Lower lobe of right lung (tissue), 2 donors: ENCODE measurements around the gene DYNC1H1. TPM values are rescaled to one million over a fixed set of nuclear protein-coding genes. Genes with fewer than 3 reads are reported as not detected.

Source experiments
- ATAC-seq, 2 donors: fragments of 200-7000 bp; cut with Tn5 transposase; one replicate each; pipeline ENCODE4 v1.9.1; 2020 to 2022; ENCODE audit warnings: mild to moderate bottlenecking in 2 of 2, moderate library complexity in 2 of 2
- DNase-seq: peaks from one replicate; pipeline ENCODE4 v3.0.0-alpha.2; 2020
- H3K27ac ChIP-seq: fragments of 200-600 bp; one replicate; pipeline ENCODE4 v1.8.0; 2022
- H3K27me3 ChIP-seq: fragments of 200-600 bp; one replicate; pipeline ENCODE4 v1.8.0; 2022; ENCODE audit warnings: low read depth
- H3K36me3 ChIP-seq: fragments of 200-600 bp; one replicate; pipeline ENCODE4 v1.8.0; 2022; ENCODE audit warnings: mild to moderate bottlenecking
- H3K4me1 ChIP-seq: fragments of 200-600 bp; one replicate; pipeline ENCODE4 v1.8.0; 2022
- H3K4me3 ChIP-seq: fragments of 200-600 bp; one replicate; pipeline ENCODE4 v1.8.0; 2022; ENCODE audit warnings: mild to moderate bottlenecking
- H3K9me3 ChIP-seq: fragments of 200-600 bp; one replicate; pipeline ENCODE4 v1.8.0; 2022
- CTCF ChIP-seq: fragments of 200-600 bp; IDR thresholded peaks from one replicate; pipeline ENCODE4 v1.8.0; 2022; ENCODE audit warnings: antibody characterized with exemption, mild to moderate bottlenecking
- intact Hi-C: fragments of 100-400 bp; cut with DNase I; formaldehyde crosslinking; loops from one replicate; pipeline ENCODE4 v1.11.0; 2022
- total RNA-seq: library from RNA; stranded (reverse); fragmentation: NEBNext Ultra II Directional; extraction: Animal tissue kit (Norgen Biotek cat#: 25700); gene quantifications from one replicate; pipeline ENCODE4 v1.2.1, GENCODE V29; 2021
- donor health status: DM: no; HTN: yes; CAD: no; lungs with severe emphysema.

Gene DYNC1H1
- total RNA-seq, 1 donor from 2014 or later = 437 TPM

GRCh38 chr14:101918065-101918989, 46.0 kb upstream of the DYNC1H1 start:
- no peak for TF ChIP-seq CTCF
- no peaks in the 10 kb centered on the region for H3K9me3 ChIP-seq
- no peak for DNase-seq
- H3K27ac ChIP-seq = no peak overlapping the region
- H3K4me1 ChIP-seq = no peaks in the 10 kb centered on the region
- H3K27me3 ChIP-seq = no peaks in the 10 kb centered on the region
- H3K36me3 ChIP-seq = peaks cover 85% of the 10 kb centered on the region
- intact Hi-C loops = no loop called here
- ATAC-seq = no peak
- H3K4me3 ChIP-seq = no peak overlapping the region

DNA sequence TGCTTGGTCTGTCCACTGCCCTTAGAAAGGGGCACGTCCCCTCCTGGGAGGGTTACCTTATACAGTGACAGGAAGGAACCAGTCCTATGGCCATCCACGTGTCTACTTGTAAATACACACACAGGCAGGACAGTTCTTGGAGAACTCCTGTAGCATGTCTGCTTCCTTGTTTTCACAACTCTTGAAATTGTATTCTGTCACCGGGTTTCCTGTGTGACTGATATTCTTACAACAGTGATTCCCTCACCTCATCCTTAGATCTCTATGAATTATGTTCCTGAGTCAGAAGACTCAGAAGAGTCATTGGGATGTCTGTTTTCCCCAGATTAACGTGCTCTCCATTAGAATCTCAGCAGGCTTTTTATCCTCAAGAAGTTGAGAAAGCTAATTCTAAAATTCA, 44.1 kb upstream of the DYNC1H1 start:
- Histone ChIP-seq H3K4me3 (no peak overlapping the region), H3K9me3 (no peaks in the 10 kb centered on the region), H3K4me1 (no peaks in the 10 kb centered on the region), H3K27me3 (no peaks in the 10 kb centered on the region), H3K27ac (no peak overlapping the region), H3K36me3 (peaks cover 84% of the 10 kb centered on the region)
- intact Hi-C loops = no loop called here
- DNase-seq (no peak), ATAC-seq (no peak)
- TF ChIP-seq CTCF = no peak

DNA sequence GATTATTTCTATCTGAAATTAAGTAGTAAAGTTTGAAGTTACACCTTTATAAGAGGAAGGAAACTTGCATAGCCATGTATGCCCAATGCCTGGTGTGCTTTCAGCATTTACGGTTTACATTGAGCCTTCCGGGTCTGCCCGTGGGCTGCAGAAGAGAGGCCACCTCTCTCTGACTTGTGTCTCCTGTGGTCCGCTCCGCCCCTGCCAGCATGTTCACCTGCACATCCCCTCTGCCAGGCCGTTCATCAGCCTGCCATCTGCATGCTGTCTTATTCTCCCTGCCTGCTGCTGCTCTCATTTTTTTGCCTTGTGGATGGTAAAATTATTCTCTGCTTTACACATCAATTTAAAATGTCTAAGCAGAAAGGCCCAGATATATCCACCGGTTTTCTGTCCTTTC, 41.5 kb upstream of the DYNC1H1 start:
- peaks cover 8% of the 10 kb centered on the region for H3K4me1 ChIP-seq
- DNase-seq (no peak), ATAC-seq (no peak)
- intact Hi-C loops = no loop called here
- H3K4me3 ChIP-seq = no peak overlapping the region
- TF ChIP-seq CTCF = no peak
- H3K36me3 ChIP-seq = peaks cover 81% of the 10 kb centered on the region
- H3K9me3 ChIP-seq = no peaks in the 10 kb centered on the region
- no peak overlapping the region for H3K27ac ChIP-seq
- no peaks in the 10 kb centered on the region for H3K27me3 ChIP-seq

GRCh38 chr14:101925152-101925551, 39.2 kb upstream of the DYNC1H1 start:
- Histone ChIP-seq H3K27ac (no peak overlapping the region), H3K4me3 (no peak overlapping the region), H3K4me1 (peaks cover 8% of the 10 kb centered on the region), H3K27me3 (no peaks in the 10 kb centered on the region), H3K36me3 (peaks cover 77% of the 10 kb centered on the region), H3K9me3 (no peaks in the 10 kb centered on the region)
- intact Hi-C loops = no loop called here
- TF ChIP-seq CTCF = no peak
- no peak for DNase-seq
- ATAC-seq = no peak

- peaks cover 68% of the 10 kb centered on the region for H3K36me3 ChIP-seq
- ATAC-seq = no peak
- H3K27me3 ChIP-seq = no peaks in the 10 kb centered on the region
- peaks cover 8% of the 10 kb centered on the region for H3K4me1 ChIP-seq
- TF ChIP-seq CTCF = no peak
- no peak overlapping the region for H3K4me3 ChIP-seq
- H3K27ac ChIP-seq = no peak overlapping the region
- no peak for DNase-seq
- intact Hi-C loops = no loop called here
- no peaks in the 10 kb centered on the region for H3K9me3 ChIP-seq
Observed at GRCh38 chr14:101926085-101926484, 38.3 kb upstream of the DYNC1H1 start.
